GM12878 (cell line): Measurements from ENCODE around the gene EDA2R.

ENCODE experiments used
- CTCF ChIP-seq, 3 experiments: IDR thresholded peaks in 2 of 3; conservative IDR thresholded peaks in 1 of 3; 2 replicates each; pipeline ENCODE4 v1.5.1; 2011; ENCODE audit warnings: low read depth in 3 of 3, low read length in 3 of 3, mild to moderate bottlenecking in 3 of 3, control low read depth in 2 of 3, moderate library complexity in 2 of 3, inconsistent platforms in 1 of 3, mixed read lengths in 1 of 3; ENCODE audit not compliant: control insufficient read depth in 2 of 3, insufficient read depth in 1 of 3; ENCODE audit errors: extremely low read depth in 1 of 3
- EP300 ChIP-seq, 2 experiments: fragments of 150-350 bp in 1 of 2; IDR thresholded peaks; 2 replicates each; pipeline ENCODE4 v1.6.1; 2011 to 2012; ENCODE audit warnings: low read depth in 2 of 2, low read length in 2 of 2, borderline replicate concordance in 1 of 2, improper control_type of control experiment in 1 of 2, inconsistent platforms in 1 of 2; ENCODE audit not compliant: control insufficient read depth in 1 of 2
- HCFC1 ChIP-seq: fragments of 150-350 bp; IDR thresholded peaks from 2 replicates; pipeline ENCODE4 v1.6.1; 2014; ENCODE audit warnings: low read length
- HSF1 ChIP-seq: fragments of 150-350 bp; IDR thresholded peaks from 2 replicates; pipeline ENCODE4 v1.6.1; 2014; ENCODE audit warnings: mild to moderate bottlenecking, low read depth, low read length
- MYB ChIP-seq: fragments of 150-350 bp; IDR thresholded peaks from 2 replicates; pipeline ENCODE4 v1.6.1; 2014; ENCODE audit warnings: mild to moderate bottlenecking, low read depth, low read length, borderline replicate concordance
- RUNX3 ChIP-seq: IDR thresholded peaks from 2 replicates; pipeline ENCODE4 v1.6.1; 2012; ENCODE audit warnings: low read length, inconsistent platforms

- TF ChIP-seq EP300 (IDR thresholded peaks at IDR 0.05; ENCODE audit: borderline replicate concordance in 1 of 2, control insufficient read depth in 1 of 2, low read depth in 2 of 2, low read length in 2 of 2) (no peak), MYB (no peak), HCFC1 (no peak), RUNX3 (no peak), CTCF (IDR thresholded peaks at IDR 0.05 in 2 of 3, conservative IDR thresholded peaks at IDR 0.05 in 1 of 3; ENCODE audit: control insufficient read depth in 2 of 3, extremely low read depth in 1 of 3, insufficient read depth in 1 of 3, low read depth in 3 of 3, low read length in 3 of 3) (no peak), HSF1 (no peak)
Observed at GRCh38 chrX:66601522-66601921, 37.4 kb downstream of the EDA2R start.
